HepG2 (cell line): ENCODE results near the gene NUDT3. TPM values are rescaled to one million over a fixed set of nuclear protein-coding genes. Genes with fewer than 3 reads are reported as not detected.
A peak's percentile ranks its signal among the peaks of the same experiment; 100 is the strongest.

ENCODE experiments used
- ATAC-seq: fragments of 200-7000 bp; cut with Tn5 transposase; 3 replicates; pipeline ENCODE4 v1.9.1; 2020; ENCODE audit warnings: mild to moderate bottlenecking, moderate library complexity
- BruUV-seq: library from RNA; stranded (reverse); fragments of 400-500 nt; replicated peaks from 2 replicates; lab custom pipeline; 2021; lab: Mats Ljungman, UMichigan
- CTCF ChIA-PET: fragments of 300-600 bp; formaldehyde crosslinking; extraction: SDS; loops from one replicate; lab custom pipeline; 2021; ENCODE audit warnings: low total read pairs, inconsistent platforms, low intra/inter-chr PET ratio; lab: Yijun Ruan, JAX
- POLR2A ChIA-PET: fragments of 350-600 bp; sonication (Branson Sonifier 250); formaldehyde crosslinking; loops from one replicate; lab custom pipeline; 2020; ENCODE audit warnings: antibody characterized with exemption, inconsistent platforms; lab: Yijun Ruan, JAX
- DNase-seq: peaks from one replicate; pipeline ENCODE4 v3.0.0-alpha.2; 2015; ENCODE audit warnings: low spot score
- FAIRE-seq: peaks from 3 replicates; lab custom pipeline; 2011; peaks lifted over from hg19 to GRCh38; lab: Jason Lieb, UNC
- H2AFZ ChIP-seq: one replicate; pipeline ENCODE4 v1.6.1; 2011; ENCODE audit warnings: low read length, inconsistent platforms
- H3K27ac ChIP-seq: fragments of 300-600 bp; 3 replicates; pipeline ENCODE4 v1.8.0; 2011; ENCODE audit warnings: mixed run types, mild to moderate bottlenecking, mixed read lengths, low read length, inconsistent platforms; ENCODE audit not compliant: insufficient read depth; ENCODE audit errors: extremely low read length
- H3K27me3 ChIP-seq, 2 experiments: fragments of 200-600 bp in 1 of 2; 2 replicates in 1 of 2; 3 replicates in 1 of 2; pipeline versions ENCODE4 v1.6.0 to v1.8.0; 2011; ENCODE audit warnings: low read length in 2 of 2, mild to moderate bottlenecking in 2 of 2, moderate library complexity in 2 of 2, inconsistent platforms in 1 of 2; ENCODE audit not compliant: insufficient read depth in 2 of 2, control insufficient read depth in 1 of 2
- H3K36me3 ChIP-seq, 2 experiments: fragments of 200-600 bp in 1 of 2; replicated peaks in 1 of 2; 2 replicates in 1 of 2; 3 replicates in 1 of 2; pipeline versions ENCODE4 v1.5.1 to v1.8.0; 2011; ENCODE audit warnings: low read length in 2 of 2, inconsistent platforms in 1 of 2; ENCODE audit not compliant: insufficient read depth in 2 of 2, control insufficient read depth in 1 of 2
- H3K4me1 ChIP-seq: 2 replicates; pipeline ENCODE4 v1.5.1; 2012; ENCODE audit warnings: low read length, inconsistent platforms; ENCODE audit not compliant: insufficient read depth
- H3K4me2 ChIP-seq: 2 replicates; pipeline ENCODE4 v1.6.0; 2011; ENCODE audit warnings: low read depth, low read length, inconsistent platforms
- H3K4me3 ChIP-seq, 3 experiments: fragments of 200-600 bp in 1 of 3; sonication (generic), shearing (Covaris generic) in 1 of 3; replicated peaks in 1 of 3; 2 replicates each; pipeline ENCODE4 v1.5.1; 2011 to 2016; ENCODE audit warnings: low read length in 3 of 3, inconsistent platforms in 2 of 3, low read depth in 2 of 3, mild to moderate bottlenecking in 2 of 3, control low read depth in 1 of 3, mixed read lengths in 1 of 3; ENCODE audit not compliant: insufficient read depth in 1 of 3
- H3K79me2 ChIP-seq: one replicate; pipeline ENCODE4 v1.6.1; 2011; ENCODE audit warnings: low read length, inconsistent platforms; ENCODE audit not compliant: insufficient read depth
- H3K9ac ChIP-seq: 2 replicates; pipeline ENCODE4 v1.6.0; 2011; ENCODE audit warnings: mild to moderate bottlenecking, low read depth, low read length, inconsistent platforms; ENCODE audit not compliant: insufficient read depth
- H3K9me3 ChIP-seq: 2 replicates; pipeline ENCODE4 v1.5.1; 2012; ENCODE audit warnings: mild to moderate bottlenecking, low read length
- H4K20me1 ChIP-seq: 2 replicates; pipeline ENCODE4 v1.6.0; 2011; ENCODE audit warnings: inconsistent platforms, mild to moderate bottlenecking, low read length, moderate library complexity; ENCODE audit not compliant: insufficient read depth
- POLR2G ChIP-seq: fragments of 200-400 bp; formaldehyde crosslinking; IDR thresholded peaks from 2 replicates; pipeline ENCODE4 v1.6.1; 2018; ENCODE audit warnings: mild to moderate bottlenecking, low read depth, low read length, moderate library complexity
- ZNF10 ChIP-seq: sonication (generic); formaldehyde crosslinking; IDR thresholded peaks from 2 replicates; pipeline ENCODE4 v1.4.0; 2020; ENCODE audit warnings: mild to moderate bottlenecking, low read depth, missing genetic modification reagents, borderline replicate concordance
- WGBS: methylation state at CpG from one replicate; pipeline ENCODE4 v1.1.6; 2017; ENCODE audit warnings: low lambda C conversion rate; 5-methylcytosine and 5-hydroxymethylcytosine counted together
- in situ Hi-C: cut with HindIII; loops from 2 replicates; pipeline ENCODE4 v1.10.0; 2017; ENCODE audit warnings: low pct_unique_long_range_greater_than_20kb; ENCODE audit not compliant: extremely low pct_ligation_motif_present
- intact Hi-C: fragments of 100-400 bp; cut with micrococcal nuclease; formaldehyde crosslinking; loops from one replicate; pipeline ENCODE4 v1.10.0; 2022; ENCODE audit not compliant: unreplicated experiment
- polyA plus RNA-seq, 8 experiments: library from polyadenylated mRNA; depleted of rRNA in 3 of 8; stranded (reverse) in 7 of 8; unstranded in 1 of 8; fragments of >200 nt; fragmentation: Illumina TruSeq in 4 of 8; extraction: Trizol in 4 of 8; gene quantifications; 2 replicates each; pipeline versions ENCODE4 v1.2.1 to v1.2.3, GENCODE V29; 2011 to 2016; ENCODE audit warnings: low read depth in 4 of 8, missing spikeins in 1 of 8, mixed read lengths in 1 of 8; ENCODE audit not compliant: insufficient read depth in 1 of 8
- total RNA-seq, 5 experiments: library from RNA; depleted of rRNA; stranded (reverse); fragments of >200 nt; fragmentation: Illumina TruSeq; extraction: Trizol; gene quantifications; 2 replicates each; pipeline ENCODE4 v1.2.3, GENCODE V29; 2016; ENCODE audit warnings: low read depth in 1 of 5
- TF ChIP-seq, protein P1 (sequence below): sonication (generic); formaldehyde crosslinking; IDR thresholded peaks from 2 replicates; pipeline ENCODE4 v1.8.0; 2022; ENCODE audit warnings: mild to moderate bottlenecking, missing genetic modification reagents, moderate library complexity

The NUDT3 gene
- total and polyA plus RNA-seq, 2 of the 13 experiments (the other 11 are each of a cell fraction or from before 2014, with no cell fraction given) = 20.2 to 20.6 TPM

DNA sequence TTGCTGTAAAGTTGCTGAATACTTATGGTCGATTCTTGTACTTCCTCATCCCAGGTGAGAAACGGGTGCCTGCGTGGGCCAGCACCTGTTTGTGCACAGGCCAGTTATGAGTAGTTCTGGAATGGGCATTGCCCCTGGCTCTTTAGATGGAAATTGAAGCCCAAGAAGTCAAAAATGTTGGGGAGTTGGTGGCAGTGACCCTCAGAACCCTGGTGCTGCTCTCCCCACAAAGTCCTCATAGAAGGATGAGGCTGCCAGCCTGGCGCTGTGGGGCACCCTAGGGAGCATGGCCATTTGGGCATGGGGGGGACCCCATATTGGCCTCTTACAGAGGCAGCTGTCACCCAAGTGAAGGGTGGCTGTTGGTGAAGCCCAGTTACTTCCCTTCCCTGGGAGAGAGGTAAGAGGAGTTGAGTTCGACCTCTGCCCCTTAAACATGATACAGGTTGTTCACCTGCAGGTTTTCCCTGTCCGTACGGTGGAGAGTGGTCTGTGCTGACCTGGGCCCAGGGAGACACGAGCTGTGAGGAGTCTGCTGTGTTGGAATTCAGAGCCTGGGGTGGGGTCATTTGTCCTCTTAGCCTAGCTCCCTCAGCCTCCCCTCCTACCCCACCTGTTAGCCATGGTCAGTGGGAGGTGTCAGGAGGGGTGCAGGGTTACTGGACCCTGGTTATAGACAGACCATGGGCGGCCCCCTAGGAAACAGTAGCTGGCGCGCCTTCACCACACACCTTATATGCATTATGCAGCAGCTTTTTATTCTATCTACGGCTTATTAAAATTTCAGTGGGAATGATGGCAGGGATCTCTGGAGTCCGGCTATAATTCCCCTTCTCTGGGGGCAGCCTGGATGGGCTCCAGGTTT, 150.9 kb downstream of the NUDT3 start:
- intact Hi-C loops = no loop called here
- H3K27me3 ChIP-seq = no peaks in the 10 kb centered on the region
- POLR2A ChIA-PET = no interaction called here
- BruUV-seq = no TSS peak
- H3K36me3 ChIP-seq = peaks cover 22 to 45% of the 10 kb centered on the region in 2 experiments; a peak in 4 of 5 replicates
- no peak overlapping the region for H3K4me3 ChIP-seq
- H3K4me2 ChIP-seq = no peak overlapping the region
- H2AFZ ChIP-seq = no peak overlapping the region
- H3K79me2 ChIP-seq = peaks cover 25% of the 10 kb centered on the region
- ATAC-seq (no peak), DNase-seq (no peak), FAIRE-seq (no peak)
- 0 out of 2 replicates have a peak, but pooled peaks cover 2% of the 10 kb centered on the region for H4K20me1 ChIP-seq
- WGBS = 96% methylated on average over 13 of the region's 13 CpGs
- no peaks in the 10 kb centered on the region for H3K9me3 ChIP-seq
- H3K9ac ChIP-seq = no peak overlapping the region
- CTCF ChIA-PET = no interaction called here
- in situ Hi-C loops = loop anchor here (25.0 kb wide), 1 partner anchor 371 kb away; no protein-coding TSS in a partner anchor
- peaks cover 51% of the 10 kb centered on the region for H3K4me1 ChIP-seq
- TF ChIP-seq ZNF10 (CRISPR knock-in tag) (no peak), POLR2G (peak; percentile 24; the same call in 1 of the 2 replicates)
- TF ChIP-seq, protein P1, sequence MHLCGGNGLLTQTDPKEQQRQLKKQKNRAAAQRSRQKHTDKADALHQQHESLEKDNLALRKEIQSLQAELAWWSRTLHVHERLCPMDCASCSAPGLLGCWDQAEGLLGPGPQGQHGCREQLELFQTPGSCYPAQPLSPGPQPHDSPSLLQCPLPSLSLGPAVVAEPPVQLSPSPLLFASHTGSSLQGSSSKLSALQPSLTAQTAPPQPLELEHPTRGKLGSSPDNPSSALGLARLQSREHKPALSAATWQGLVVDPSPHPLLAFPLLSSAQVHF (CRISPR knock-in tag) = no peak
- no peak overlapping the region for H3K27ac ChIP-seq
